MV-4-11 (cell line): ENCODE measurements around the gene CENPX.
A peak's percentile ranks its signal among the peaks of the same experiment; 100 is the strongest.

Source experiments
- DNase-seq: peaks from one replicate; lab custom pipeline; 2025; lab: John Stamatoyannopoulos, UW

CENPX gene

DNA sequence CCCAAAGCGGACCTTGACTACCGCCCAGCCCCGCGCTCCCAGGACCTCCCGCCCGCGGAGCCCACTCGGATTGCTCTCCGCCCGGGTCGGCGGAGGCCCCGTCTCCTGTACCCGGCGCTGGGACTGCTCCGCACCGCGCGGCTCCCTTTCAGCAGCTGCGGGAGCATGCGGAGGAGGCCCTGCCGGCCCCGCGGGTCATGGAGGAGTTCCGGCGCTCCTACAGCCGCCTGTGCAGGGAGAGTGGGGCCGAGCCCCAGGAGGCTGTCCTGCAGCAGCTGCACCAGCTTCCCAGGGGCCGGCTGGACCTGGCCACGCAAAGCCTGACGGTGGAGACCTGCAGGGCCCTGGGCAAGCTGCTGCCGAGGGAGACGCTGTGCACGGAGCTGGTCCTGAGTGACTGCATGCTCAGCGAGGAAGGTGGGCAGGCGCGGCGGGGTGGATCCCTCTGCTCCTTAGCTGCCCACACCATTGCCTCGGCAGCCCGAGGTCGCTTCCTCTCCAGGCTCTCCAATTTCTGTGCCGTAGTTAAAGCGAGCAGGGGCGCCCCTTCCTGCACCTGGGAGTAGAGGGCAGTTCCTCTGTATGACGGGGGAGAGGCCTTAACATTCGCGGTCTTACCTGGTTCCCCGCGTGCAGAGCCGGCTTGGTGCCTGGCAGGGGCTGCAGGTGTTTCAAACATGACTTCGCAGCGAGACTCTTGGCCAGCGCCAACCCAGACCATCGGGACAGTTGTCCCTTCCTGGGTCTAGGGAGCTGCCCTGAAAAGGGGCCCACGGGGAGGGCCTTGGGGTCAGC is 966 bp upstream of the CENPX start:
- peak; percentile 28 for DNase-seq

DNA sequence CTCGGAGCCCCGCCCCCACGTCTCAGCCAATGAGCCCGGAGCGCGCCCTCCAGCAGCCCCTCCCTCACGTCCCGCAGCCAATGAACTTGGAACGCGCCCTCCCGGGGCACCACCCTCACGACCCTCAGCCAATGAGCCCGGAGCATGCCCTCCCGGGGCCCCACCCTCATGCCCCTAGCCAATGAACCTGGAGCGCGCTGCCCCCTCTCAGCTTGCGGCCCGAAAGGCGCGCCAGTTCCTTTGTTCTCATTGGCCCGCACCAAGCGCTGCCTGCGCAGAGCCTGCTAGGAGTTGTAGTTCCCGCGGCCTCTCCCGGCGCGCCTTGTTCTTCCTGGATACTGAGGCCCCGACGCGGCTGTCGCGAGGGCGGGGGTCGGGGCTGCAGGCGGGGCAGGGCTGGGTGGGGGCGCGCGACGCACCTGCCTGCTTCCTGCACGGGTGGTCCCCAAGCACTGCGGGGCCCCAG is 336 bp upstream of the CENPX start, which contains the start of gene LRRC45:
TSS of gene LRRC45 (plus strand) at position 325 of the 466 bp plus-strand sequence. CDS start 339 bp downstream, outside the sequence.
- peak; percentile 99 for DNase-seq

GRCh38 chr17:82021900-82022309 is 773 bp downstream of the CENPX start:
- DNase-seq, result no peak

- peak; percentile 31 for DNase-seq
Measured at GRCh38 chr17:82021107-82021899, 1.4 kb downstream of the CENPX start.

- no peak for DNase-seq
Measured at GRCh38 chr17:82020572-82021106, 2.0 kb downstream of the CENPX start.

DNA sequence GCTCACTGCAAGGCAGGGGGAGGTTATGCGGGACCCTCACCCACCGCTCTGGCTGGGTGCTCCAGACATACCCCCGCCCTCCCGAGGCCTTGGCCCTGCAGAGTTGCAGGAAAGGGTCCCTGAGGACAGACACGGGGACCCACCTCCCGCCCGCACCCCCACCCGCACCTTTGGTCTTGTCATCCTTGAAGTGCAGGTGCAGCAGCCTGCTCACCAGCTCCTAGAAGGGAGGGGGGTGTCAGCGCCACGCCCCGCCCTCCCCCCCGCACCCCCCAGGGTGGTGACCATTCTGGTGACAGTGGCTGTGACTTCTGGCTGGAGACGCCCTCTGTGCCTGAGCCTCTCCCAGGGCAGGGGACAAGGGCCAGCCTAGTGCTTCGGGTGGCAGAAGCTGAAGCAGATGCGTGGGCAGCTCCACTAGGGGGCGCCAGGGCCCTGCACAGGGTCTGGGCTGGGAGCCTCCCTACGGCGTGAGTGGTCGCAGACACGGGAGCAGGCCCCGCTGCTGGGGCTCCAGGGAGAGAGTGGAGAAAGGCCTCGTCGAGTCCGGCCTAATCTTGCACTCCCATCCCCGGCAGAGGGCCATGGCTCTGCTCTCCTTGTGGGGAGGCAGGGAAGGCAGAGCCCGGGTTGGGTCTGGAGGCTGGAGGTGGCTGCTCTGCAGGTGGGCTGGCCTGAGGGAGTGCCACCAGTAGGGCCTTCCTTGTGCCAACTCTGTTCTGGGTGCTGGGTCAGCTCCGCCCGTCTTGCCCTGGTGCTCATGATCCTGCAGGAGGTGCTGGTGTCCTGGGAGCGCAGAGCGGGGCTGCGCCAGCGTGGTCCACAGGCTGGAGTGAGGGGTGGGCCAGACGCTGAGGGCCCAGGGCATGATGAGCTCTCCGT is 2.7 kb downstream of the CENPX start:
- DNase-seq, result peak; percentile 33

GRCh38 chr17:82018989-82019689 is 3.5 kb downstream of the CENPX start:
- DNase-seq, result no peak

DNA sequence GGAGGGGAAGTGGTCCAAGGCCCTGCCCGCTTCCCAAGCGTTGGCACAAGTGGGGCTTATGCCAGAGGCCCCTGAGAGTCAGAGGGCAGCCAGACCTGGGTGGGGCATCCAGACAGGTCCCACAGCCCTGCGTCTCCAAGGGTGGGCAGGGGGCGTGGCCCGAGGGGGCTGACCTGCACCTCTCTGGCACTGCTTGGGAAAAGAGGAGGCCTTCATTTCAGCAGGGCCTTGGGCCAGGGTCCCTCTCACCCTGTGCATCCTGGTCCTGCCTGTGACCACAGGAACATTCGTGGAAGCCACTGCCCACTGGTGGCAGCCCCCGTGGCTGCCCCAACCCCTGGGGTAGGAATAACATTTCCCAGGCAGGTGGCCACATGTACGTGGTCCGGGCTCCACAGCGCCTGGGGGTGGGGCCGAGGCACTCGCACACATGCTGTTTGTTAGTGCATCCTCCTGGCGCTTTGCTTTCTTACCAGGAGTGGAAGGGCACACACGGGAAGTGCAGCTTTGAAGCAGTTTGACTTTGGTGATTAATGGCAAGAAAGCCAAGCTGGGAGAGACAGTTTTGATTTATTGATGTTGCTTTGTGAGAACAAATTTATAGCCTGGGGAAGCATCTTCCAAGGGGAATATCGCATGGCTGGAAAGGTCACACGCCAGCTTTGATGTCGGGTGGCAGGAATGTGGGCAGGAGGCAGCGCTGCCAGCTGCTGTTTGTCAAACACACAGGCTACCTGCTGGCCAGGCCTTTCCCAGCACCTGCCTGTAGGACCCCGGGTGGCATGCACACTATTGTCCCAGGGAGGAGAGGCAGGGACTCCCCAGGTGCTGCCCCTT is 4.3 kb downstream of the CENPX start:
- no peak for DNase-seq

DNA sequence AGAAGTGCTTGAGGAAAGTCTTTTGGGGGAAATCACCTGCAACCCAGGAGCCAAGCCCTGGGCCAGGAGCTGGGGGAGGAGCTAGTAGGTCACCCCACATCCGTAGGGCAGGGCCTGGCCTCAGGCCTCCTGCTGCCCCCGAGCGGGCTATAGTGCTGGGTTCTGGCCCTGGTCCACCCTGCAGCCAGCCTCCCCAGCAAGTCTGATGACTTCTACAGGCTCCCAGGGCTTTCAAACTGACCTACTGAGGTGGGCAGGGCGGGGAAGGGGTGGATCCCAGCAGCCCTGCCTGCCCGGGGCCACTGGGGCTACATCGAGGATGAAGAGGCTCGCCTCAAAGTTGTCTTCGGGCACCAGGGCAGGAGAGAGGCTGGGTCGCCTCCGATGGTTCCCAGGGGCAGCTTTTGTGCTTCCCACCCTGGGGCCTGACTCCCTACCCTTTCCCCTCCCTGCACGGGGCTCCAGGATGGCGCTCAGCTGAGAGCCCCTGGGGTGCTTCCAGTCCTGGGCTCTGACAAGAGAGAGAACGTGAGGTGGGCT is 5.0 kb downstream of the CENPX start:
- DNase-seq, result no peak

DNA sequence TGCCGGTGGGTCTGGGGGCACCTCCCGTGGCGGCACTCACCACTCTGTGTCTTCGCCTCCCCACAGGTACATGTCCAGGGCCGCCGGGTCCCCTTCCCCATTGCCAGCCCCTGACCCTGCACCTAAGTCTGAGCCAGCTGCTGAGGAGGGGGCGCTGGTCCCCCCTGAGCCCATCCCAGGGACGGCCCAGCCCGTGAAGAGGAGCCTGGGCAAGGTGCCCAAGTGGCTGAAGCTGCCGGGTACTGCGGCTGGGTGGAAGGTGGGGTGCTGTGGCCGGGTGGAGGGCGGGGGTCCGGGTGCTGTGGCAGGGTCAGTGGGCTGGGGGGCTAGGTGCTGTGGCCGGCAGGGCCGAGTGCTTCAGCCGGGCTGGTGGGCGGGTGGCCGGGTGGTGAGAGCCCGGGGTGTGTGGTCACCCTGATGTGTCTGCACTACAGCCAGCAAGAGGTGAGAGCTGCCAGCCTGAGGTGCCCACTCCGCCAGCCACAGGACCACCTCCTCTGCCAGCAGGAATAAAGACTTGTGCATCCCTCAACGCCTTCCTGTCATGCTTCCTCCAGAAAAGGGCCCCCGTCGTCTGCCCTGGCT is 5.7 kb downstream of the CENPX start:
- DNase-seq, result no peak

GRCh38 chr17:82016061-82016874 is 6.4 kb downstream of the CENPX start:
- no peak for DNase-seq

DNA sequence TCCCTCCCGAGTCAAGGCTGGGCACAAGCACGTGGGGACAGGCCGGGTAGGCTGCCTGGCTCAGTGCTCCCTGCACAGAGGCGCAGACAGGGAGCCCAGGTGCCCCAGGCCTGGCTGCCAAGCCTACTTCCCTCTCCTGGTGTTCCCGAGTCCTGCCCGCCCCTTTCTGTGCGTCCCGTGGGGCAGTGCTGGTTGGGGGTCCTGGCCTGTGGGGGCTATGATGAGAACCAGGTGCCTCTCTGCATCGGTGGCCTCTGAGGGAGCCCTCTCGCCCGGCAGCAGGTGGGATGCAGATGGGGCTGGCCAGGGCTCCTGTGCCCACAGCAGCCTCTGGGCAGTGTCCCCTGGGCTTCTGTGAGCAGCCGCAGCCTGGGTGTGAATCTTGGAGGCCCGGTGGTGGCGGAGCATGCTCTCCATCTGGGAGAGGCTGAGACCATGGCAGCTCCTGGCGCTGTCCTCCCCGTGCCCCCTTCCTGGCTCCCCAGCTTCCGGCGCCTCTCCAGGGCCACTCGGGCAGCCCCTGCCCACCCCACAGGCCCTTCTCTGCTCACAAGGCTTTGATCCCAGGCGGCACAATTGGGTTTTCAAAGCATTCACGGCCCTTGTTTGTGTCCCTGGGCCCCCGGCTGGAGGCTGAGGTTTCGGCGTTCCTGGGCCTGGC is 7.2 kb downstream of the CENPX start:
- DNase-seq, result no peak

DNA sequence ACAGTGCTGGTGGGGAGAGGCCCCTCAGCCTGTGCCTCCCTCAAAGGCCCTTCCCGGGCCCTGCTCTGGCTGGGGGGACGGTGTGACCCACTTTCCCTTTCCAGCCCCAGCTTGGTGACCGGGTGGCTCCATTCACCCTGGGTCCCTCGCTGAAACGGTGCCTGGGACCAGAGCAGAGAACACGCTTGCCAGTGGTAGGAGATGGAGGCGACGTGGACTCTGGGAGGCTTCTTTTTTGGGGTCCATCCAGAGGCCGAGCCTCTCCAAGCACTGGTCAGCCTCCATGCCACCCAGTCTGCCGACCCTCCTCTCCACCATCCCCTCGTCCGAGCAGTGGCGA is 7.7 kb downstream of the CENPX start:
- DNase-seq, result no peak

DNA sequence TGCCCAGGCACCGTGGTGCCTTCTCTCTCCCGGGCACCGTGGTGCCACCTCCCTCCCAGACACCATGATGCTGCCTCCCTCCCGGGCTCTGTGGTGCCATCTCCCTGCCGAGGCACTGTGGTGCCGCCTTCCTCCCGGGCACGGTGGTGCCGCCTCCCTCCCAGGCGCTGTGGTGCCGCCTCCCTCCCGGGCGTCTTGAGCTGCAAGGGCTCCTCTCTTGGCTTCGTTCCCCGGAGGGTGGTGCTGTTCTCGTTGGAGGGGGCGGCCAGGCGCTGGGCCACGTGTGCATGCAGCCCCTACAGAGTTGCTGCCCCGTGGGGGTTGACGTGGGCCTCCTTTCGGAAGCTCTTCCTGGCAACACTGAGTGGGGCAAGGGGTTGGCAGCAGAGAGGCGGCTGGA is 8.2 kb downstream of the CENPX start:
- no peak for DNase-seq

GRCh38 chr17:82013772-82014321 is 8.8 kb downstream of the CENPX start:
- DNase-seq, result no peak

GRCh38 chr17:82013341-82013740 is 9.3 kb downstream of the CENPX start:
- DNase-seq, result no peak

DNA sequence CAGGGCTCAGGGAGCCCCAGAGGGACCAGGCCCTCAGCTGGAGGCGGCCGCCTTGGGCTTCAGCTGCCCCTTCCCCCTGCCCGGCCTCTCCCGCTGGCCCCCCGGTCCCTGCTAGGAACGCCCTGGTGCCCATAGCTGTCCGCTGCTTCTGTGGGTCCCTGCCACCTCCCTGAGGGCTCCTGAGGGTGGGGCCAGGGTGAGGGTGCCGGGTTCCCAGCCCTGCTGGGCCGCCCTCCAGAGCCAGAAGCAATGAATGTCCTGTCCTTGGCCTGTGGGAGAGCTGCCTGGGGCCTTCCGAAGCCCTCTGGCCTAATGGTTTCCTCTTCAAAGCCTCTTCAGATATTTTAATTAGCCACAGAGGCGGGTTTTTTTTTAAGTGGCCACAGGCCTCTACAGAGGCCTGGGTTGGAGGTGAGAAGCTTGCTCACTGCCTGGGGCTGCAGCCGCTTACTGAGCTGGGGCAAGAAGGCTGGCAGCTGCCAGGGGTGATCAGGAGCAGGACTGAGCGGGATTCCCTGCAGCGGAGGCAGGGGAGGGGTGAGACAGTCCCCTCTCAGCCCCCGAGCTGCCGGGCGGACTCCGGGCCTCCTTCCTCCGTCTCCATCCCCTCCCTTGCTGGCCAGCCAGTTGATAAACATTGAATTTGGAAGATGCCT is 9.9 kb downstream of the CENPX start:
- no peak for DNase-seq
